Left hindlimb (tissue), 1 donor: Measurements from ENCODE around the gene TEF.
A peak's percentile ranks its signal among the peaks of the same experiment; 100 is the strongest.

Source experiments
- DNase-seq: peaks from one replicate; pipeline ENCODE4 v3.0.0-alpha.2; 2018

The TEF gene

GRCh38 chr22:41354979-41355378, 26.8 kb upstream of the TEF start:
- DNase-seq = no peak

GRCh38 chr22:41355895-41356294, 25.8 kb upstream of the TEF start:
- DNase-seq = no peak

GRCh38 chr22:41356430-41357028, 25.2 kb upstream of the TEF start:
- DNase-seq = no peak

- no peak for DNase-seq
Observed at GRCh38 chr22:41357191-41357590, 24.6 kb upstream of the TEF start.

GRCh38 chr22:41358927-41359326, 22.8 kb upstream of the TEF start:
- DNase-seq = no peak

GRCh38 chr22:41359376-41359775, 22.4 kb upstream of the TEF start:
- DNase-seq = no peak

GRCh38 chr22:41360126-41360525, 21.6 kb upstream of the TEF start:
- no peak for DNase-seq

GRCh38 chr22:41361716-41362310, 19.9 kb upstream of the TEF start:
- no peak for DNase-seq

- no peak for DNase-seq
Observed at GRCh38 chr22:41362615-41363014, 19.1 kb upstream of the TEF start.

GRCh38 chr22:41364233-41364632, 17.5 kb upstream of the TEF start:
- DNase-seq = no peak

GRCh38 chr22:41364955-41365354, 16.8 kb upstream of the TEF start:
- DNase-seq = no peak

- no peak for DNase-seq
Observed at GRCh38 chr22:41365425-41365824, 16.3 kb upstream of the TEF start.

GRCh38 chr22:41366323-41367029, 15.3 kb upstream of the TEF start:
- DNase-seq = no peak

GRCh38 chr22:41367039-41367679, 14.6 kb upstream of the TEF start:
- peak; percentile 96 for DNase-seq

- no peak for DNase-seq
Observed at GRCh38 chr22:41367680-41368542, 13.8 kb upstream of the TEF start.

- DNase-seq = peak; percentile 69
Observed at GRCh38 chr22:41368543-41369423, 13.0 kb upstream of the TEF start.

- no peak for DNase-seq
Observed at GRCh38 chr22:41369424-41369745, 12.4 kb upstream of the TEF start.

- no peak for DNase-seq
Observed at GRCh38 chr22:41369837-41370236, 11.9 kb upstream of the TEF start.

GRCh38 chr22:41377846-41378245, 3.9 kb upstream of the TEF start:
- no peak for DNase-seq

GRCh38 chr22:41380993-41381328, 781 bp upstream of the TEF start:
- DNase-seq = no peak

- peak; percentile 88 for DNase-seq
Observed at GRCh38 chr22:41382098-41382578, 396 bp downstream of the TEF start.

- DNase-seq = no peak
Observed at GRCh38 chr22:41382610-41383009, 868 bp downstream of the TEF start.
